Measurements from ENCODE around the gene CDIPT.
"Not testable (repeated sequence)": the region's sequence is repeated elsewhere in the genome, so short reads cannot be mapped to it uniquely, and the experiment has no call there.

CDIPT gene

GRCh38 chr16:29862884-29863668, at the start of gene CDIPT:
CDIPT (minus strand) TSS chr16:29863226; CDS start chr16:29862857, 369 bp downstream.
- DNase-seq: peak; percentile 91

GRCh38 chr16:29912087-29912486, 49.1 kb upstream of the CDIPT start:
- DNase-seq: no peak

GRCh38 chr16:29911676-29912010, 48.6 kb upstream of the CDIPT start:
- no peak for DNase-seq

GRCh38 chr16:29910819-29911675, 48.0 kb upstream of the CDIPT start:
- no peak for DNase-seq

GRCh38 chr16:29909851-29910250, 46.8 kb upstream of the CDIPT start:
- not testable (repeated sequence) for DNase-seq

- DNase-seq: no peak
Observed at GRCh38 chr16:29909391-29909790, 46.4 kb upstream of the CDIPT start.

DNA sequence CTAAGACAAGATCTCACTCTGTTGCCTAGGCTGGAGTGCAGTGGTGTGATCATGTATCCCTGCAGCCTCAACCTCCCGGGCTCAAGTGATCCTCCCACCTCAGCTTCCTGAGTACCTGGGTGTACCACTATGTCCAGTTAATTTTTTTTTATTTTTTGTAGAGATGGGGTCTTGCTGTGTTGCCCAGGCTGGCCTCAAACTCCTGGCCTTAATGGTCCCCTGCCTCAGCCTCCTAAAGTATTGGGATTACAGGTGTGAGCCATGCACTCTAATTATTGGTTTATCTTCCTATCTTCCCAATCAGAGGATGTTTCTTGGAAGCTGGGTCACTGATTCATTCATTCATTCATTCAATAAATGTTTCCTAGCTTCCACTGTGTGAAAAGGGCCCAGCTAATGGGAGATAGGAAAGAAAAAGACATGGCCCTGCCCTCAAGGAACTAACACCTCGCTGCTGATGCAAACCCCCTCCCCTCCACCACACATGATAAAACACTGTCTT, 45.7 kb upstream of the CDIPT start:
- no peak for DNase-seq

DNA sequence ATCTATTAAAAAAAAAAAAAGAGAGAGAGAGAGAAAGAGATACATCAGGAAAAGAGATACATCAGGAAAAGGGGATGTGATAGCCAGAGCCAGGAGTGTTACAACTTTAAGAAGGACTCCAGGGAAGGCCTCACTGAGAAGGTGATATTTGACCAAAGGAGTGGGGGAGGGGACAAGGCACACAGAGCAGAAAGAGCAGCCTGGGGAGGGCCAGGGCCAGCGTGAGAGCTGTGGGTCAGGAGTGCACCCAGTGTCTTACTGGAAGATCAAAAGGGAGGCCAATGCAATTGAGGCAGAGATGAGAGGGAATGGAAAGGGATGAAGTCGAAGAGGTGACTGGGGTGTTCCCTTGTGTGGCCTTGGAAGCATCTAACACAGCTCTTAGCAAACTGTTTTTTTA, 44.9 kb upstream of the CDIPT start:
- no peak for DNase-seq

GRCh38 chr16:29906520-29907244, 43.7 kb upstream of the CDIPT start:
- DNase-seq: no peak

- no peak for DNase-seq
Observed at GRCh38 chr16:29905668-29906067, 42.6 kb upstream of the CDIPT start.

DNA sequence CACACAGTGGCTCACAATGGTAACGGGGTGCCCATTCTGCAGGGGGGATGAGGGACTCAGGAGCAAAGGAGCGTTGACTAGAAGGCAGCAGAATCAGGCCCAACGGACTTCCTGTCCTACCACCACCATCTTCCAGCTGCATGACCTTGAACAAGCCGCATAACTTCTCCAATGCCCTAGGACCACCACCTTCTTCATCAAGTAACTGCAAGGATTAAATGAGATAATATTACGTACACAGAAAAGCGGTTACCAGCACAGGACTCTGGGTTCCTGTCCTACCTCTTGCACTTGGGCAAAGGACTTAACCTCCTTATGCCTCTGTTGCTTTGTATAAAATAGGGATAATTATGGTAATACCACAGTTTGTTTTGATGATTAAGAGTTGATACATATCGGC, 41.9 kb upstream of the CDIPT start:
- no peak for DNase-seq

- no peak for DNase-seq
Observed at GRCh38 chr16:29903590-29903989, 40.6 kb upstream of the CDIPT start.

- no peak for DNase-seq
Observed at GRCh38 chr16:29901607-29901945, 38.5 kb upstream of the CDIPT start.

- DNase-seq: no peak
Observed at GRCh38 chr16:29900888-29901606, 38.0 kb upstream of the CDIPT start.

DNA sequence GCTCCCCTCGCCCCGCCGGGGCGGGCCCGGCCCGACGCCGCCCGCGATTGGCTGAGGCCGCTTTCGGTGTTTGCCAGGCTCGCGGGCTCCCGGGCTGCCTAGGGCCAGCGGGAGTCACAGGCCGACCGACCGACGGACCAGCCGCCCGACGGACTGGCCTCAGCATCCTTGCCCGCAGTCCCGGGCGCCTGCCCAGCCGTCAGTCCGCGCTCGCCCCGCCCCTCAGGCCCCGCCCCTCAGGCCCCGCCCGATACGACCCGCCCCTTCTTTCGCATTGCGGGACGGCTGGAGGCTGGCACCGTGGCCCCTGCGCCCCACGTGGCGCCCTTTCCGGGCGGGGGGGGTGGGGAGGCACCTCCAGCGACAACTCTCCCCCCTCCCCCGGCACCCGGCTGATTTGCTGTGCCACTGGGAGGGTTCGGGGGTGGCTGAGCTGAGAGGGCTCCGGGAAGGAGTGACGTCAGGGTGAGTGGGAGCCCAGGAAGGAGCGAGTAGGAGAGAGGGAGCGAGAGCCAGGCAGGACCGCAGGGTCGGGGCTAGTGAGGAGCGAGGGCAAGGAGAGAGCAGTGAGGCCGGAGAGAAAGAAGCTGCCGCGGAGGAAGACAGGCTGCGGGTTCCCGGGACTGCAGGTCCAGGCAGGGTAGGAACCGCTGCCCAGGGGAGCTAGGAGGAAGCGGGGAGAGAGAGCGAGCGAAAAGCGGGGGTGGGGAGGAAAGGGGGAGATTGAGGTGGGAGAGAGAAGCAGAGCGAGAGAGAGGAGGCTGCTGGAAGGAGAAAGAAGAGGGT, 37.3 kb upstream of the CDIPT start, which contains the start of gene ASPHD1:
ASPHD1 (plus strand) TSS at position 387 of the 786 bp plus-strand sequence. CDS start 484 bp downstream, outside the sequence.
- DNase-seq: no peak

- DNase-seq: no peak
Observed at GRCh38 chr16:29899516-29900101, 36.6 kb upstream of the CDIPT start, which contains the start of gene SEZ6L2. SEZ6L2 (minus strand) TSS chr16:29899550; CDS start chr16:29899019, 531 bp downstream.

- DNase-seq: no peak
Observed at GRCh38 chr16:29898804-29899515, 35.9 kb upstream of the CDIPT start.

DNA sequence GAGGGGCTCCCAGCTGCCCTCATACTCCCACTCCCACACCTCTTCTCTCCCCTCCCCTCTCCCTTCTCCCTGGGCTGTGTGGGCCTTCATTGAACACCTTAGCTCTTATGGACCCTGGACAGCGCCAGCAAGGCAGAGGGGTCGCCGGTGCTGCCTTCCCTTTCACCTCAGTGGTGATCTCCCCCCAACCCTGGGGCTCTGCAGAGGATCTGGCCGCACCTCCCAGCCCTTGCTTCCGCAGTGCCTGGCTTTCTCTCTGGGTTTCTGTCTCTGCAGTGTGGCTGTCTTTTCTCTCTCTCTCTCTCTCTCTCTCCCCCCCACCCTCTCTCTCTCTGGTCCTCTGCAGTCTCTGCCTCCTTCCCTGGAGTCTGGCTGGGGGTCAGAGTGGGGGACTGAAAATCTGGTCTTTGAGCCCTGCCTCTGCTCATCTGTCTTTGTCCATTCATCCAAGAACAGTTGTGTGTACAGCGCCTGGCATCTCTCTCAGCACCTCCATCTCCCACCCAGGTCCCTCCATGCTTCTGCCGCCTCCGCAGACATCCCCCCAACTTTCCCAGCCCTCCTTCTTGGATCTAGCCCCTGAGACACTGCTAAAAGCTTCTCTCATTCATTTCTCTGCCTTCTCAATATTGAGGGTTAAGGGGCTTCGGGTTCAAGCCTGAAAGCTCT, 35.2 kb upstream of the CDIPT start:
- DNase-seq: no peak

DNA sequence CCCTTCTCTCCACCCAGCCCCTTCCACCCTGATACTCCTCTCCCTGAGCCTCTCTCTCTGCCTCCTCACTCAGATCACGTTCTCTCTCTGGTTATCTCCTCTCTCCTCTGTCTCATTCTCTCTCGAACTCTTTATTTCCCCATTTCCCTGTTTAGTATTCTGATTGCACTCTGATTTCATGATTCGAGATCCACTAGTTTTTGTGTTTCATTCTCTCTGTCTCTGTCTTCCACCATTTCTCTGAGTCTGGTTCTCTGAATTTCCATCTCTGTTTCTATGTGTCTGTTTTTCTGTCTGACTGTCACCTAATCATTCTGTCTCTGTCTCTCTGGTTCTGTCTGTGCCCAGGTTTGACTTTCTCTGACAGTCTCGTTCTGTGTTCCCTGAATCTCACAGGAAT, 34.3 kb upstream of the CDIPT start:
- DNase-seq: no peak

GRCh38 chr16:29896841-29897240, 33.8 kb upstream of the CDIPT start:
- DNase-seq: no peak
